RKO (cell line): ENCODE data around the gene GORASP1.
"Not testable (repeated sequence)": the region's sequence is repeated elsewhere in the genome, so short reads cannot be mapped to it uniquely, and the experiment has no call there.

Experiments
- DNase-seq: peaks from one replicate; pipeline ENCODE4 v3.0.0-alpha.2; 2016; ENCODE audit warnings: low spot score

GORASP1 gene

DNA sequence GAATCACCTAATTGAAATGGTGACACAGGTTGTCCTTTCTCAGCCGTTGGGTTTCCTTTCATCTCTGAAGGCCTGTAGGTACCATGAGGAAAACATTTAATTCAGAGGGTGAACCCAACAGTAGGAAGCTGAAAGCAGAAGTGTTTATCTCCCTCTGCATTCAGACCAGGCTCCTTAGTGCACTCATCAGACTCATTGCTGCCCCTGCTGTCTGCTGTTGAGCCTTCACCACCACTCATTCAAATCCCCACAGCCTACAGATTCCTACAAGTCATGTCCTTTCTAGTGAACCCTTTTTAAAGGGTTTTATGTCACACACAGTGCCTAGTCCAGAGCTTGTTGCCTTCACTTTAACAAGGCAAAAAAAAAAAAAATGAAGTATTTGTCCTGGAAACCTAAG, 42.2 kb downstream of the GORASP1 start:
- peak; percentile 56 for DNase-seq

DNA sequence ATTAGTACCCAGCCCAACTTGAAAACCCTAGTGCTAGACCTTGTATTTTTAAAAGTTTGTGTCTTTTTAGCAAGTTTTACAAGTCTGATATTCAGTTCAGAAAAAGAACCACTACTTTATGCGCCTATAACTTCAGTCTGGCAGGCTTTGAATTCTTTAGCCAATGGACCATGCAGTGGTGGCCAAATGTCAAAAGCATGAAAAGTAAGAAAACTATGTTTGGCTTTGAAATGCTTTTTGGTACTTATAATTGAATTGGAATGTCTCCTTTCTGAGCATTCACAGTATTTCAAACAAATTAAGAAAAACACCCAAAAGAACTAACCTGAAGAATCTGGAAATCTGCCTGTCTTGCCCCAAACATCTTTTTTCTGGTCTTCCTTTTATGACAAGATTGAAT, 42.8 kb downstream of the GORASP1 start:
- no peak for DNase-seq

DNA sequence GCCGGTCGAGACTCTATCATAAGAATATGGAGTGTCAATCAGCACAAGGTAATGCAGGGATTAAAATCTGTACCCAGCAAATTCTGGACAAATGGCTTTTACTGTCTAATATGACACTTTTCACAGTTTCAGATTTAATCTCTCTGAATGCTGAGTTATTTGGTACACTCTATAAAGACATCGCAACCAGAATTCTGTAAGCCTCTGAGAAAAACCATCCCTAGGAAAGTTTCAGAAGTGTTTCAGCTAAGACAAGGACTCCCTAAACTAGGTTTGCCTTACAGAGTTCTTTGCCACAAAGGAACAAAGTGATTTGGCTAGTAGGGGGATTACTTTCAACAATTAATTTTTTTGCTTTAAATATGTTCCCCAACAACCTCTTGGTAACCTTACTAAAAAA, 44.3 kb downstream of the GORASP1 start:
- DNase-seq: no peak

- DNase-seq: no peak
Measured at GRCh38 chr3:39062180-39062579, 45.2 kb downstream of the GORASP1 start.

DNA sequence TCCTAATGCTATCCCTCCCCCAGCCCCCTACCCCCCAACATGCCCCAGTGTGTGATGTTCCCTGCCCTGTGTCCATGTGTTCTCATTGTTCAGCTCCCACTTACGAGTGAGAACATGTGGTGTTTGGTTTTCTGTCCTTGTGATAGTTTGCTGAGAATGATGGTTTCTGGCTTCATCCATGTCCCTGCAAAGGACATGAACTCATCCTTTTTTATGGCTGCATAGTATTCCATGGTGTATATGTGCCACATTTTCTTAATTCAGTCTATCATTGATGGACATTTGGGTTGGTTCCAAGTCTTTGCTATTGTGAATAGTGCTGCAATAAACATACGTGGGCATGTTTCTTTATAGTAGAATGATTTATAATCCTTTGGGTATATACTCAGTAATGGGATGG, 46.2 kb downstream of the GORASP1 start:
- not testable (repeated sequence) for DNase-seq

DNA sequence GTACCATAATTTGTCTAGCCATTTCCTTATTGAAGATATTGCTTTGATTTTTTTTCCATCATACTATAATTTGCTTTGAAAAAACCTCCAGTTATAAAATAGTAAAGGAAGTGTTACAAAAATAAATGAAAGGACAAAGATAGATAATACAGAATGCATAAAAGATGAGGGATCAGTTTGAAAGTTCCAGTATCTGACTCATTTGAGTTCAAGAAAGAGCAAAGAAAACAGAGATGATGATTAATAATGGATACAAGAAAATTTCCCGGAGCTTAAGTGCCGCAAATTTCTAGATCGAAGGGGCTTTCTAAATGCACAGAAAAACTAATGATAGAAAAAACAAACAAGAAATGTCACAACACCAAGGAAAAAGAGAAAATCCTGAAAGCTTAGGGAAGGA, 51.3 kb downstream of the GORASP1 start:
- no peak for DNase-seq

DNA sequence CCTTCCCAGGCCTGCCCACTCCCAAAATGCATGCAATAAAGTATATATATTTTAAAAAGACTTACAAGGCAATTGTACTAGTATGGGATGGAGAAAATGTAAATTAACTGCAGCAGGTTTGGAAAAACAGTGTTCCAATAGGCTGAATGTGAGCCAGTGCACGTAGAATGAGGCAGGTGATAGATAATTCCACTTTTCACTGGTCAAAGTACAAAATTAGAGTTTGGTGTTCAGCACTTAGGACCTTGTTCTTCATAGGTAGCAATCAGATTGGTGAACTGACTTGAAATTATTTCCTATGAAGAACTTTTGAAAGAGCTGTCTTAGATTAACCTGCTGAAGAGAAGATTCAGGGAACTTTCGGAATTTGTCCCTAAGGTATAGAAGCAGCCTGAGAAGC, 53.7 kb downstream of the GORASP1 start:
- no peak for DNase-seq

GRCh38 chr3:39052583-39052982, 54.8 kb downstream of the GORASP1 start:
- DNase-seq: no peak

DNA sequence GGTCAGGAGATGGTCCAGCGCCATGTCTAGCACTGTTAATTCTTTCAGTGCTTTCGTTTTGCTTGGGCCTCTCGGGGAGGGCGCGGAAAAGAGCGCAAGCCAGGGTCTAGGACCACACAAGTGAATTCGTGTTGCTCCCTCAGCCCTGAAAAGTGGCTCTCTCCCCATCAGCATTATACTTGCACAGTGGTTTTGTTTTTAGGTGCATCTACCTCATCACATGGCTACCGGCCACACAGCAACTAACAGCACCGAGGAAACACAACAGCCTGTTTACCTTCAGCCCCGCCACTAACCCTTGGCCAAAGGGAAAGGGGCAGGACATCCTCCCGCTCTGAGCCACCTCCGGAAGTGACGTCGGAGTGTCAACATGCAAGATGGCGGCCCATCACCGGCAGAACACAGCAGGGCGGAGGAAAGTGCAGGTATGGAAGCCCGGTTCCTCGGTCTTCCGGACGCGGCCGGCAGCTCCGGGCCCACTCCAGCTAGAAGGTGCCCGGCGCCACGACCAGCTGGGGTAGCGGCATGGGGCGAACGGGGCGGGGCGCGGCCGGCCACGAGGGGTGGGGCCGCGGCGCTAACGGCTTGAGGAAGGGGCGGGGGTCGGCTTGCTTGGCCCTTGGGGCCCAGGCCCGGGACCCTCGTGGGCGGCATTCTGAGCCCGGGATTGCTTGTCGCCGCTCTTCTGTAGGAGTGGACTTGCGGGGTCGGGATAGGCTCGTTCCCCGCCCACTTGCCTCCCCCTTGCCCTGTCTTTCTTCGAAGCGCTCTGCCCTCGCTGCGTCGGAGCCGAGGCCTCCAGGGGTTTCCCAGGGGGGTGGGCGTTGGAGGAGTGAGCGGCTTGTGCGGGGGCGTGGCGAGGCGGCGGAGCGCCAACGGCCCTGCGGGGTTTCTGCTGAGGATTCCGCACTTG, 55.5 kb downstream of the GORASP1 start, which contains the start of the genes SCN11A and WDR48:
Gene SCN11A (minus strand): TSS at position 296 of the 913 bp plus-strand sequence. CDS start 101,582 bp downstream, outside the sequence.
Gene WDR48 (plus strand): TSS at position 368 of the 913 bp plus-strand sequence. CDS start 10 bp downstream, at position 378.
- peak; percentile 90 for DNase-seq

DNA sequence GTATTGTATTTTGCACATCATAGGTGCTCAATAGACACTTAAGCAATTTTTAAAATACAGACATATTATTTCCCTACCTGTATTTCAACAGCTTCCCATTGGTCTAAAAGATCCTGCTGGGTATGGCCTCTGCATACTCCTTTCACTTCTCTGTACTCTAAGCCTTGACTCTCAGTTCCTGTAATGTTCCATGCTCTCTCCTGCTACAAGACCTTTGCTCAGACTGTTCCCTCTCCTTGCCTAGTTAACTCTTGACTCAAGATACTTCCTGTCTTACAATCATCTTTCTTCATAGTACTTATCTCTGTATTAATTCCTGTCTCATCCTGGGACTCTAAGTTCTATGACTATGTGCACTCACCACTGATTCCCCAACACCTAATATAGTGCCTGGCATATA, 57.4 kb downstream of the GORASP1 start:
- no peak for DNase-seq
